HG03521 (cell line): ENCODE measurements around the gene RBM15.
A peak's percentile ranks its signal among the peaks of the same experiment; 100 is the strongest.

Source experiments
- ATAC-seq: cut with Tn5 transposase; IDR thresholded peaks from one replicate; pipeline ENCODE4 v1.9.1; 2021; ENCODE audit warnings: mild to moderate bottlenecking, moderate library complexity; ENCODE audit not compliant: unreplicated experiment

RBM15 gene, protein sequence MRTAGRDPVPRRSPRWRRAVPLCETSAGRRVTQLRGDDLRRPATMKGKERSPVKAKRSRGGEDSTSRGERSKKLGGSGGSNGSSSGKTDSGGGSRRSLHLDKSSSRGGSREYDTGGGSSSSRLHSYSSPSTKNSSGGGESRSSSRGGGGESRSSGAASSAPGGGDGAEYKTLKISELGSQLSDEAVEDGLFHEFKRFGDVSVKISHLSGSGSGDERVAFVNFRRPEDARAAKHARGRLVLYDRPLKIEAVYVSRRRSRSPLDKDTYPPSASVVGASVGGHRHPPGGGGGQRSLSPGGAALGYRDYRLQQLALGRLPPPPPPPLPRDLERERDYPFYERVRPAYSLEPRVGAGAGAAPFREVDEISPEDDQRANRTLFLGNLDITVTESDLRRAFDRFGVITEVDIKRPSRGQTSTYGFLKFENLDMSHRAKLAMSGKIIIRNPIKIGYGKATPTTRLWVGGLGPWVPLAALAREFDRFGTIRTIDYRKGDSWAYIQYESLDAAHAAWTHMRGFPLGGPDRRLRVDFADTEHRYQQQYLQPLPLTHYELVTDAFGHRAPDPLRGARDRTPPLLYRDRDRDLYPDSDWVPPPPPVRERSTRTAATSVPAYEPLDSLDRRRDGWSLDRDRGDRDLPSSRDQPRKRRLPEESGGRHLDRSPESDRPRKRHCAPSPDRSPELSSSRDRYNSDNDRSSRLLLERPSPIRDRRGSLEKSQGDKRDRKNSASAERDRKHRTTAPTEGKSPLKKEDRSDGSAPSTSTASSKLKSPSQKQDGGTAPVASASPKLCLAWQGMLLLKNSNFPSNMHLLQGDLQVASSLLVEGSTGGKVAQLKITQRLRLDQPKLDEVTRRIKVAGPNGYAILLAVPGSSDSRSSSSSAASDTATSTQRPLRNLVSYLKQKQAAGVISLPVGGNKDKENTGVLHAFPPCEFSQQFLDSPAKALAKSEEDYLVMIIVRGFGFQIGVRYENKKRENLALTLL

DNA sequence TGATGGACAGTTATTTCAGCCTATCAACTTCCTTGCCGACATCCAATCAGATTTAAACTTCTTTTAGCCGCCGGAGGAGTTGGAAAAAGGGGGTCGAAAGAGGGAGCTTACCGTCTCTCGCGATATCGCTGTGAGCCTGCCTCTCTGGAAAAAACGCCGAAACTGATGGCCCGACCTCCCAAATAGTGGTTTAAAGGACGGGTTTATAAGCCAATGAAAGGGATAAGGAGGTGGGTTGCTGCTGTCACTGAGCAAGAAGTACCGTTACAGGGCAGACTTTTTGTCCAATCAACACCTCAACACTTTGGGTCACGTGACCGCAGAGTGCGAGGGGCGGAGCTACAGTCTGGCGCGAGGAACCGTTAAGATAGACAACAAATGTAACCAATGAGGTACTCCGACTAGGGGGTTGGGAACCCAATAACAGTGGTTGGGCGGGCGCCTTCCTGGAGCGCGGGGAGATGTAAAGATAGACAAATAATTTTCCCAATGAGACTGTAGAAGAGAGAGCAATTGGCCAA, at the start of gene RBM15:
RBM15 (plus strand) TSS at position 492 of the 521 bp plus-strand sequence; CDS start at position 521, 29 bp downstream.
- ATAC-seq: peak; percentile 61

DNA sequence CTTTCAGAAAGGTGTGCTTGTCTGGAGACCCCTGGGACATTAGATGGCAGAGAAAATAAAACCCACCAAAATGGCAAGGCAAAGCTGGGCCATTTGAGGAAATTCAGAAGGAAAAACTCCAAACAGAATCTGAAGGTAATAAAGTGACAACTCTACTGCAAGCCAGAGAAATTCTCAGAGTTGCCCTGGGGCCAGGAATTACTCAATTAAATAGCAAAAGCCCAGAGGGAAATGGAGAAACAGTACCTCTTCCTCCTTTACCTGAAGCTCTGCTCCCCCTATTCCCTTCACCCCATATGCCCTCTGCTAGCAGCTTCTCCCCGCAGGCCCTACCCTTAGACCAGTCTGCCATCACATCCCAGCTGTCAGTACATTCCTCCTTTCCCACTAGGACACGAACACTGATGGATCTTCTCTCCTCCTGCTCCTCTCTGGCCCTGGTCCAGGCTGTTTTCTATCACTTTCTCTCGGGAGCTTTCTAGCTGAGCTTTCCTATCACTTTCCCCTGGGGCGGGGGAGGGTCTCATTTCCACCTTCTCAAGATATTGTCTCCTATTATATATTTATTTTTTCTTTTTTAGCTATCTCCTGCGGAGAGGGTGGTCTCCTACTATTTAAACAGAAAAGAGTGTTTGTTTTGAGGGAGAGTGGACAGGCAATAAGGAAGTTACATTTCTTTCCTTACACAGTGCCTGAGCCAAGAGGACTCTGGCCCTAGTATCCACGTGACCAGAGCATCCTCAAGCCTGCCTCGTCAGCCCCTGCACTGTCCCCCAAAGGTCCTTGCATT, 47.7 kb upstream of the RBM15 start:
- no peak for ATAC-seq

DNA sequence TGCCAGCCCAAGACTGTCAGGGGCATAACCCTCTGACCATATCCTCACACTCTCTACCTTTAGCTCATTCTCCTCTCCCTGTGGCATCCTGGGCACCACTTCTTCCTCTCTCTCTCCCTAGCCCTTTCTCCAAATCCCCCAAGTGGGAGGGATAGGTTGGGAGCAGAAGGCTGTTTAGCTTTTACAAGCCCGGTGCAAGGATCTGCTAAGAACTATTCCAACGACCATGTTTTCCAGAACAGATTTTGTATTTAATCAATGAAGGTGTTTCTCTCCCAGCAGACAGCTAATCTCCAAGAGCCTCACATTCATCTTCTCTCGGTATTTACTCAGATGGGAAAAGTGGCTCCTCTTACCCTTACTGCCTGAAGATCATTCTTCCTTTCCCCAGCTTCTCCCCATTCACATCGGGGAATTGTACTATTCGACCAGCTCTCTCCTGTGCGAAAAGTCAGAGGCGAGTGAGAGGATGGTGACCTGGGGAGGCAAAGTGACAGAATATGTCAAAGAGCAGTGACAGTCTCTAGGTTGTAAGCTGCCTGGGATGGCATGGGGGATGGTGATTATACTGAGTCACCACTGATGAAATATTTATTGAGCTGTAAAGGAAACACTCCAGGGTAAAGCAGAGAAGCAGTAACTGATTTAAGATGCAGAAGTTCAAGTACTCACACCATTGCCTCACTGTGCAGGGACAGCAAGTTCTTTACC, 47.0 kb upstream of the RBM15 start:
- no peak for ATAC-seq

DNA sequence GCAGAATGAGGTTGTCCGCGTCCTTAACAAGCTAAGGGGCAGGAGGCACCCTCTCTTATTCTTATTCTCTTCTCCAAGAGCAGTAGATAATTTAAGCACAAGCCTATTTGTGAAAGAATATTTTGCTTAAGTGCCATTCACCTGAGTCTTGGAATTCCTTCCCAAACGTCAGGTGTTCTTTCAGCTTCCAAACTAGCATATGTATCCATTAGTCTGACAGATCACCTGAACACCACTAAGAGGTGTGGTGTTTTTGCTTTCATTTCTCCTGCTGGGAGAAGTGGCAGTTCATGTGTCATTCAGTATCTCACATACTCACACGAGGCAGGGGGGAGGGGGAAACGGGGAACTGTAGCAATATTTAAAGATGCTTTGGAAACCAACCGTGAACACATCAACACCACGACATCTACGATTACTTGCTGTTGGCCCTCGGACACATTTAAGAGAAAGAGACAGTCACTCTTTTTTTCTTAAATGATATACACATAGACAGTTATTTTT, 45.5 kb upstream of the RBM15 start:
- no peak for ATAC-seq

DNA sequence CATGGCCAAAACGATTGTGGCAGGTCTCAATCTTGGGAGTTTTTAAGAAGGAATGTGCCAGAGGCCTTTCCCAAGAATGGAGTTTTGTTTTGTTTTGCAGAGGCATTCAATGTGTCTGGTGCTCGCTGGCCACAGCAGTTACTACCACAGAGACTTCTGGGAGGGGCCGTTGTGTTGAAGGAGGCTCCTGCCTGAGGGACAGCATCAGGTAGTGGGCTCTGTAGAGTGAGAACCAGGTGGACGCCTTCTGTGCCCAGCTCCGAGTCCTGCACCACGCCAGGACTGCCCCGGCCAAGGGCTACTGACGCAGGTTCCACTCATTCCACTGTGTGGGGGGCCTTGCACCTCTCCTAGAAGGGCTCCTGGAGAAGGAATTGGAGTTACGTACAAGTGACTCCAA, 44.9 kb upstream of the RBM15 start:
- ATAC-seq: no peak

DNA sequence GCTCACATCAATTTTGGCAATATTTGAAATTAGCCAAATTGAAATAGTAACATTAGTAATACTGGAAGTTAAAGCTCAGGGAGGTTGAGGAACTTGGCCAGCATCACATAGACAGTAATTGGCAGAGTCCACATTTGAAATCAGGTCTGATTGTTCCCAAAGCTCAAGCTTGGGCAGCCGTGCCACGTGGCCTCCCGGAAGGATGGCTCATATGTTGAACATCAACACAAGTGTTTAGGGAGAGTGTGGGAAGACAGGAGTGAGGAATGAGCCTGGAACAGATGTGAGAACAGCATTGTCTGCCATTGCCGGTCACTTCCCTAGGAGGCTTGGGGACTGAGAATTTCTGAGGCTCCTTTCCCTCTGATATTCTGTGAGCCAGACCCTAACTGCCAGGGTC, 40.2 kb upstream of the RBM15 start:
- ATAC-seq: no peak

DNA sequence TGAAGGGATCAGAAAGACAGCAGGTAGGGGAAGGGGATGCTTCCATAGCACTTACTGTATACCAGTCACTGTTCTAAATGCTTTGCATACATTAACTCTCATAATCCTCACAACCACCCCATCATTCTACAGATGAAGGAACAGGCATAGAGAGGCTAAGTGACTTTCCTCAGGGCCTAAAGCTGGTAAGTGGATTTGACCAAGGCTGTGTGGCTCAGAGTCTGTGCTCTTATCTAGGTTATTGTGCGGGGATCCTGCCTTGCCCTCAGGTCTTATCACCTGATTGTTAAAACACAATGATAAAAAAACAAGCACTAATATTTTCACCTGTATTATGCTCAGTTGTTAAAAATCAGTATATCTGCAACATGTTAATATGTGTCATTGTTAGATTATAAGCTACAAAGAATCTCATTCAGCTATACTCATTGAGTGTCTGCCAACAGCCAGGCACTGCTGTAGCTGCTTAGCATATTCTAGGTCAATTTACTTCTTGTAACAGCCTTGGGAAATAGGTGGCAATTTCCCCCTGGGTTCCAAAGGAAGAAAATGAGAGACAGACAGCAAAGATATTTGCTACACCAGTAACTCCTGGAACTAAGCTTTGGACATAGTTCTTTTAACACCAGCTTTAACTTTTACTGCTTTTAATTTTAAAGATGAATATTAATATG, 38.6 kb upstream of the RBM15 start:
- no peak for ATAC-seq

DNA sequence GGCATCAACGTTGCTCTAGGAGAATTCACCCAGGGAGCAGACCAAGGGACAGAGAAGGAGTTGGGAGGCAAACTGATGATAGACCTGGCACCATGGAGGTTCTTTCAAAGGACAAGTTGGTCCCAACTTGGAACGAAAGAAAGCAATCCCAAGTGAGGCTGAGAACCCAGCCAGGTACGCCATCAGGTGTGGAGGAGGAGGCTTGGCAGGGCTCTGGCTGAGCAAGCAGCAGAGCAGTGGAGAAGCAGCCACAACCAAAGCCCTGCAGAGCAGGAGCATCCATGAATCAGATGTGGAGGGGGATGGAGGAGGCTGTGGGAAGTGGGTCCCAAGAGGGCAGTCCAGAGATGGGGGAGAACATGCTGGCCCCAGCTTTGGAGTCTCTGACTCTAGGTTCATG, 36.3 kb upstream of the RBM15 start:
- ATAC-seq: no peak

DNA sequence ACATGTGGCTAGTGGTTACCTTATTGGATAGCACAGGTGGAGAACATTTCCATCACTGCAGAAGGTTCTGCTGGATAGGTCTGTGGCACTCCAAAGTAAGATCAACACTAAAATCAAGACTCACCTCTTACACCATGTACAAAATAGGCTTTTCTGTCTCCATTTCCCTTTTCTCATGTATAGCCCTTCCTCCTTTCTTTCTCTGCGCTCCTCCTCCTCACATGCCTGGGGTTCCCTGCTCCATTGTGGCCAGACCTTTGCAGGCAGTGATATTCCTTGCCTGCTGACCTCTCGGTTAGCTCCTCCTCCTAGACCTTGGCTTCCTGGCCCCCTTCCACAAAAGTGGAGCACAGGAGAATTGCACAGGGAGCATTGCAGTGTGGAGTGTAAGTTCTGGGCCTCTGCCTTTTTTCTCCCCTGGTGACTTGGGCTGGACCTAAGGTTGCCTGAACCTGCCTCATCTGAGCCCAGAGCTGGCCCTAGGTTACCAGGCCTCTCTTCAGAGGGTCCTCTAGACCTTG, 33.2 kb upstream of the RBM15 start:
- no peak for ATAC-seq

DNA sequence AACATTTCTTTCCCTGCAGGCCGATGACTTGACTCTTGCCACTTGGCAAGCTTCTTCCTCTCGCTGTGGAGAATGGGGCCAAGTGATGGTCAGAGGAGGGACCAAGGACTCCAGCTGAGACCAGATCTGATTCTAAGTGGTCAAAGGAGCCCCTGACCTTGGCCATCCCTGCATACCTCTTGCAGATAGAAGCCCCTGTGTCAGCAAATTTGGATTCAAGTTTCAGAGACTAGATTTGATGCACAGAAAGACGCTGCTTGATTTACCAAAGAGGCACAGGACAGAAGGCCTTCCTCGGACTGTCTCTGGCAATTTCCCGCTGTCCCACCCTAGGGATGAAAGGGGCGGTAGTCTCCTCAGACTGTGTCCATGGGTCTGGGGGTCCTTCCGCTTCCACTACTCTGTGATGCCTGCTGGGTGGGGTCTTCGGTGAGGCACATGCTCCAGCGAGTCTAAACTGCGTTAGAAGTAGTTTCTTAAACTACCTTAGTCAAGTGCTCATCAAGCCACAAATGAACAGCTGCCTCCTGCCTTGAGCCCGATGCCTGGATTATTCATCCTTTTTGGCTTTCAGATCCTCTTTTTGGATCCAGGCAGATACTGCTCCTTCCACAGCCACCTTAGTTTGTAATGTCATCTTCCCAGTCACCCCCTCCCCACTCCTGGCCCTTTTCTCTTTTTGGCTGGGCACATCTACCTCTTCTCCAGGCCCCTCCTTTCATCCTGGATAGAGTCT, 31.8 kb upstream of the RBM15 start:
- ATAC-seq: no peak

DNA sequence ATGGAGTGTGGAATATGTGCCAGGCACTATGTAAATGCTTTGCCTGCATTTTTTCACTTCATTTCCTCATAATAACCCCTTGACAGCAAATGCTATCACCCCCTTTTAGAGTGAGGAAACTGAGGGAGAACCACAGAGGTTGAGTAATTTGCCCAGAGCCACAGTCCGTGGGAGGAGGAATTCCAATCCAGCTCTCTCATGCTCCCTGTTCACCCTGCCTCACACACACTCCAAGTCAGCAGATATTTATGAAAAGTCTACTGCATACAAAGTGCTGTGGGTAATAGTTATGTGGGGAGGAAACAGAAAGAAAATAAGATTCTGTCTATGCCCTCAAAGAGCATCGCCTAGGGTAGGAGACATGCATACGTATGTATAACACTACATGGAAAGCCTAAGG, 30.9 kb upstream of the RBM15 start:
- ATAC-seq: no peak

DNA sequence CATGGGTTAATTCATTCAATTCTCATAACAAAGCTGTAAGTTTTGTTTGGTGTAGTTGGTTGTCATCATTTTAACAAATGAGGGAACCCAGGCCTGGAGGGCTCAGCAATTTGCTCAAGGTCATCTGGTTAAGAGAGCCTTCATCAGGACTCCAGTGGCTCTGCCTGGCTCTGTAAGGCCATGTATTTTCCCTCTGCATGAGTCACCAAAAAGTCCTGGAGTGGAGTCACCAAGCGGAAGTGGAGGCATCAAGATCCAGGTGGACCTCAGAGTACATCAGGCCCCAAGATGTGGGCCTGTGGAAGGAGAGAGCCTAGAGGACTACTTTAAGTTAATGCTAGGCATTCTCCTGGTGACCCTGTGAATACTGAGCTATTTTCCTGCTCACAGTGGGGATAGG, 30.0 kb upstream of the RBM15 start:
- no peak for ATAC-seq

DNA sequence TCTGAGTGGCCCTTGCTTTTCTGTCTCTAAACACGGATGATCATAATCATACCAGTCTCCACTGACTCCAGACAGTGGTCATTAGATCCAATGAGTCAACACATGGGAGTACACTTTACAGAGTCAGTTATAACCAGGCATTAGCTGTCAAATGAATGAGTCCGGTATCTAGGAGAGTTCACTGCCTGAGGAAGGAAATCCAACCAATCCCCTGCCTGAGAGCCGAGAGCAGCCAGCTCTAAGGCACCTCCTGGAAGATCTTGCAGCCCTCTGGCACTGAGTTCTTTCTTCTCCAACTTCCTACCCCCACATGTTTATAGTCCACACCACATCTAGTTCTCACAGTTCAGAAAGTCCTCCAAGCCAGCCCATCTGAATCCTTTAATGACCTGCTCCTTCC, 29.4 kb upstream of the RBM15 start:
- ATAC-seq: no peak

DNA sequence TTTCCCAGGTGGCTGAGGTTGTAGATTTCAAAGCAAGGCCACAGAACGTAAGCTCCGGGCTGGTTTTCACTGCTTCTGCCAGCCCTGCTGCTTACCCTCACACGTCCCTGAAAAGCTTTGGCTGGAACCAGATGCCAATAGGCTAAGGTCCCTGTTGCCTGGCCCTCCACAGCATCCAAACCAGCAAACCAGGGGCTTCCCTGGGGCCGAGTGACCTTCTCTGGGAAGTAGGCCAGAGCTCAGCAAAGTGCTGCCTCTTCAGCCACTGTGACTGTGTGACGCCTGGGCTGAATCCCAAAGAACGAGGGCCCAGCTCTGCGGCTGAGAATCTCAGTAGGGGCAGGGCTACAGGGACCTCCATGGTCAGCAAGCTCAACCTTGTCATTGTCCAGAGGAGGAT, 28.9 kb upstream of the RBM15 start:
- no peak for ATAC-seq

DNA sequence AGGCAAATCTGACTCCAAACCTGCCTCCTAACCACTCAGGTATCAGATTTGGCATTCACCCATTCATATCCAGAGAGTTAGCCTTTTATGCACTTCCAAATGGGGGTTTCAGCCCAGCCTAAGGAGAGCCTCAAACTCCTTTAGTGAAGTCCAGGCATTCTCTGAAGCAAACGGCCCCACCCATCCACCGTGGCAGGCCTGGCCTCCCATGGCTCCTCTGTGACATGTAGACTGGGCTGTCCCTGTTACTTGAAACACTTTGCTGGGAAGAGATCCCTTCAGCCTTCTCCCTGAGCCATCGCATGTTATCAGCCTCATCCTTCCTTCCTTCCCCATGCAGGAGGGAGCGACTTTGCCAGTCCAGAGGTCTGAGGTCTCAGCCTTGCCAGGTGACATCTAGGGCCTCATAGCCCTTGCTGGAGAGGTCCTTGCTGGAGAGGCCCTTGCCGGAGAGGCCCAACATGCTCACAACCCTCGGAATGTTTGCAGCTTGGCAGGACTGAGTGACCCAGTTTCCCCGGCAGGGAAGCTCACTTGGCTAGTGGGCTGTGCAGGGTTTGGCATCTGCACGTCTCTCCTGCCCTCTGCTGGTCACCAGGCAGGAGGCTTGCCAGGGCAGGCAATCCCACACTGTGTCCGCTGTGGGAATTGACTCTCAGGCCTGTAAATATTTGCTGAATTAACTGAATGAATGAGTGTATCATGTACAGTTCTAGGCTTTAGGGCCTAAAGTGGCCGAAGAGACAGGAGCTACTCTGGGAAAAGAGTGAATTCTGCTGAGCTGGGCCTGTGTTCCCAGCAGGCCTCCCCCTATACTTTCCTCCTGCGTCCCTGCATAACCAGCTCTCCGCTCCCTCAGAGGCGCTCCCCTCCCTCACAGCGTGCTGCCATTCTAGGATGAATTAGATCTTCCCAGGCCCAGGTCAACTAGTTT, 26.7 kb upstream of the RBM15 start:
- peak; percentile 58 for ATAC-seq

DNA sequence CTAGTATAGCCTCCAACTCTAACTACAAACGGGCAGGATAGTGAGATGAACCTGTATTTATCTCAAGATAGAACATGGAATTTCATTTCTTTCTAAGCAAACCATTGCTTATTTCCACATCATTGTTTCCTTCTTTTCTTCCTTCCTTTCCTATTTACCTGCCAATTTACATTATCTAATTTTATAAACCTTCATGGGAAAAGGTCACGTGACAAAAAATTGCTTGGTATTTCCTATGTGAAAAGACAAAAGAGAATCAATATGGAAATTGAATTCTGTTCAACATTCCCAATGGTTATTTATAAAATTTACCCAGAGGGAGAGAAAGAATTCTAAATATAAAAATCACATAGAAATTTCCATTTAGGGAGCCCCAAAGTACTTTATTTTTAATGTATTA, 22.4 kb upstream of the RBM15 start:
- no peak for ATAC-seq

DNA sequence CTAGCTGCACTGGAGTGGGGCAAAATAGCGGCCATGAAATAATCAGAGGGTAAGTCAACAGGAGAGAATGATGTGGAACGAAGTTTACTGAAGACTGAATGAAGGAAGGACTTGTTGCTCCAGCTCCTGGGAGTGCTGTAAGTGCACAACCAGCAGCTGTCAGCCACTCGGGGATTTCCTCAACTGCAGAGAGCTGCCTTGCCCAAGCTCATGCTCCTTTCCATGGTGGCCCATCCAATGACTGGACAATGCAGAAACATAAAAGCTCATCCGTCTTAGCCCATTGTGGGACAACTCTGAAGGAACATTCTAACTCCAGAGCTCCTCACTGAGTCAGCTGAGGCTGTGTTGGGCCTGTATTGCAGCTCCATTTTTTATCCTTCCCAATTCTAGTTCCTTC, 21.1 kb upstream of the RBM15 start:
- ATAC-seq: no peak
